Measurements from ENCODE around the gene TXN2.

TXN2 gene

GRCh38 chr22:36491155-36491554 lies 9.7 kb upstream of the TXN2 start:
- Histone ChIP-seq H3K27ac (ENCODE audit: low read depth, low read length) (no peak overlapping the region), H3K27me3 (ENCODE audit: control insufficient read depth in 5 of 5, insufficient read depth in 4 of 5, low read length in 5 of 5) (no peaks in the 10 kb centered on the region), H3K9me3 (ENCODE audit: control insufficient read depth in 5 of 5, low read length in 5 of 5) (no peaks in the 10 kb centered on the region), H3K9ac (ENCODE audit: low read length in 5 of 5) (no peak overlapping the region), H3K4me1 (ENCODE audit: control insufficient read depth in 5 of 5, insufficient read depth in 5 of 5, low read length in 5 of 5) (peaks cover 0 to 26% (median 10%) of the 10 kb centered on the region in 5 donors), H3K36me3 (ENCODE audit: control insufficient read depth in 5 of 5, insufficient read depth in 5 of 5, low read length in 5 of 5) (peaks cover 0 to 41% (median 35%) of the 10 kb centered on the region in 5 donors), H3K4me3 (ENCODE audit: low read depth in 1 of 5, low read length in 5 of 5) (no peak overlapping the region)

GRCh38 chr22:36486619-36487384 lies 5.4 kb upstream of the TXN2 start:
- Histone ChIP-seq H3K4me1 (ENCODE audit: control insufficient read depth in 5 of 5, insufficient read depth in 5 of 5, low read length in 5 of 5) (peaks cover under 1 to 8% (median 6%) of the 10 kb centered on the region in 5 donors), H3K9ac (ENCODE audit: low read length in 5 of 5) (no peak overlapping the region), H3K27me3 (ENCODE audit: control insufficient read depth in 5 of 5, insufficient read depth in 4 of 5, low read length in 5 of 5) (no peaks in the 10 kb centered on the region), H3K9me3 (ENCODE audit: control insufficient read depth in 5 of 5, low read length in 5 of 5) (no peaks in the 10 kb centered on the region), H3K4me3 (ENCODE audit: low read depth in 1 of 5, low read length in 5 of 5) (no peak overlapping the region), H3K27ac (ENCODE audit: low read depth, low read length) (no peak overlapping the region), H3K36me3 (ENCODE audit: control insufficient read depth in 5 of 5, insufficient read depth in 5 of 5, low read length in 5 of 5) (peaks cover 0 to 25% (median 19%) of the 10 kb centered on the region in 5 donors)

- H3K4me3 ChIP-seq (ENCODE audit: low read depth in 1 of 5, low read length in 5 of 5), result peak overlapping the region; percentile 76 to 96 (median 90)
- H3K4me1 ChIP-seq (ENCODE audit: control insufficient read depth in 5 of 5, insufficient read depth in 5 of 5, low read length in 5 of 5), result peaks cover 5 to 21% (median 17%) of the 10 kb centered on the region in 5 donors
- peaks cover under 1 to 31% (median 26%) of the 10 kb centered on the region in 5 donors for H3K36me3 ChIP-seq (ENCODE audit: control insufficient read depth in 5 of 5, insufficient read depth in 5 of 5, low read length in 5 of 5)
- no peaks in the 10 kb centered on the region for H3K9me3 ChIP-seq (ENCODE audit: control insufficient read depth in 5 of 5, low read length in 5 of 5)
- H3K9ac ChIP-seq (ENCODE audit: low read length in 5 of 5), result peak overlapping the region; percentile 40 to 95 (median 78)
- peak overlapping the region; percentile 93 for H3K27ac ChIP-seq (ENCODE audit: low read depth, low read length)
- no peaks in the 10 kb centered on the region for H3K27me3 ChIP-seq (ENCODE audit: control insufficient read depth in 5 of 5, insufficient read depth in 4 of 5, low read length in 5 of 5)
Observed at GRCh38 chr22:36480941-36481392, 473 bp downstream of the TXN2 start.

- peaks cover 5 to 21% (median 17%) of the 10 kb centered on the region in 5 donors for H3K4me1 ChIP-seq (ENCODE audit: control insufficient read depth in 5 of 5, insufficient read depth in 5 of 5, low read length in 5 of 5)
- no peak overlapping the region for H3K4me3 ChIP-seq (ENCODE audit: low read depth in 1 of 5, low read length in 5 of 5)
- H3K27me3 ChIP-seq (ENCODE audit: control insufficient read depth in 5 of 5, insufficient read depth in 4 of 5, low read length in 5 of 5), result no peaks in the 10 kb centered on the region
- H3K9me3 ChIP-seq (ENCODE audit: control insufficient read depth in 5 of 5, low read length in 5 of 5), result no peaks in the 10 kb centered on the region
- no peak overlapping the region for H3K27ac ChIP-seq (ENCODE audit: low read depth, low read length)
- H3K36me3 ChIP-seq (ENCODE audit: control insufficient read depth in 5 of 5, insufficient read depth in 5 of 5, low read length in 5 of 5), result peaks cover 3 to 51% (median 45%) of the 10 kb centered on the region in 5 donors
- H3K9ac ChIP-seq (ENCODE audit: low read length in 5 of 5), result no peak overlapping the region
Observed at GRCh38 chr22:36478966-36479365, 2.5 kb downstream of the TXN2 start.

- Histone ChIP-seq H3K9ac (ENCODE audit: low read length in 5 of 5) (no peak overlapping the region), H3K36me3 (ENCODE audit: control insufficient read depth in 5 of 5, insufficient read depth in 5 of 5, low read length in 5 of 5) (peaks cover 3 to 81% (median 66%) of the 10 kb centered on the region in 5 donors), H3K4me3 (ENCODE audit: low read depth in 1 of 5, low read length in 5 of 5) (no peak overlapping the region), H3K27me3 (ENCODE audit: control insufficient read depth in 5 of 5, insufficient read depth in 4 of 5, low read length in 5 of 5) (no peaks in the 10 kb centered on the region), H3K27ac (ENCODE audit: low read depth, low read length) (no peak overlapping the region), H3K9me3 (ENCODE audit: control insufficient read depth in 5 of 5, low read length in 5 of 5) (no peaks in the 10 kb centered on the region), H3K4me1 (ENCODE audit: control insufficient read depth in 5 of 5, insufficient read depth in 5 of 5, low read length in 5 of 5) (peaks cover 2 to 12% (median 8%) of the 10 kb centered on the region in 5 donors)
Observed at GRCh38 chr22:36475341-36475740, 6.1 kb downstream of the TXN2 start.

GRCh38 chr22:36472689-36473088 lies 8.8 kb downstream of the TXN2 start:
- H3K9ac ChIP-seq (ENCODE audit: low read length in 5 of 5), result no peak overlapping the region
- H3K9me3 ChIP-seq (ENCODE audit: control insufficient read depth in 5 of 5, low read length in 5 of 5), result no peaks in the 10 kb centered on the region
- H3K36me3 ChIP-seq (ENCODE audit: control insufficient read depth in 5 of 5, insufficient read depth in 5 of 5, low read length in 5 of 5), result peaks cover 3 to 72% (median 61%) of the 10 kb centered on the region in 5 donors
- H3K4me3 ChIP-seq (ENCODE audit: low read depth in 1 of 5, low read length in 5 of 5), result no peak overlapping the region
- peaks cover 1 to 27% (median 17%) of the 10 kb centered on the region in 5 donors for H3K4me1 ChIP-seq (ENCODE audit: control insufficient read depth in 5 of 5, insufficient read depth in 5 of 5, low read length in 5 of 5)
- no peaks in the 10 kb centered on the region for H3K27me3 ChIP-seq (ENCODE audit: control insufficient read depth in 5 of 5, insufficient read depth in 4 of 5, low read length in 5 of 5)
- no peak overlapping the region for H3K27ac ChIP-seq (ENCODE audit: low read depth, low read length)

- Histone ChIP-seq H3K27ac (ENCODE audit: low read depth, low read length) (no peak overlapping the region), H3K9ac (ENCODE audit: low read length in 5 of 5) (no peak overlapping the region), H3K27me3 (ENCODE audit: control insufficient read depth in 5 of 5, insufficient read depth in 4 of 5, low read length in 5 of 5) (no peaks in the 10 kb centered on the region), H3K36me3 (ENCODE audit: control insufficient read depth in 5 of 5, insufficient read depth in 5 of 5, low read length in 5 of 5) (peaks cover 3 to 73% (median 65%) of the 10 kb centered on the region in 5 donors), H3K9me3 (ENCODE audit: control insufficient read depth in 5 of 5, low read length in 5 of 5) (no peaks in the 10 kb centered on the region), H3K4me1 (ENCODE audit: control insufficient read depth in 5 of 5, insufficient read depth in 5 of 5, low read length in 5 of 5) (peaks cover 1 to 40% (median 25%) of the 10 kb centered on the region in 5 donors), H3K4me3 (ENCODE audit: low read depth in 1 of 5, low read length in 5 of 5) (no peak overlapping the region)
Observed at GRCh38 chr22:36471341-36471821, 10.1 kb downstream of the TXN2 start.

- H3K36me3 ChIP-seq (ENCODE audit: control insufficient read depth in 5 of 5, insufficient read depth in 5 of 5, low read length in 5 of 5), result peaks cover 2 to 71% (median 63%) of the 10 kb centered on the region in 5 donors
- H3K27me3 ChIP-seq (ENCODE audit: control insufficient read depth in 5 of 5, insufficient read depth in 4 of 5, low read length in 5 of 5), result no peaks in the 10 kb centered on the region
- no peak overlapping the region for H3K9ac ChIP-seq (ENCODE audit: low read length in 5 of 5)
- H3K4me1 ChIP-seq (ENCODE audit: control insufficient read depth in 5 of 5, insufficient read depth in 5 of 5, low read length in 5 of 5), result peaks cover 1 to 44% (median 29%) of the 10 kb centered on the region in 5 donors
- H3K9me3 ChIP-seq (ENCODE audit: control insufficient read depth in 5 of 5, low read length in 5 of 5), result no peaks in the 10 kb centered on the region
- H3K4me3 ChIP-seq (ENCODE audit: low read depth in 1 of 5, low read length in 5 of 5), result no peak overlapping the region
- no peak overlapping the region for H3K27ac ChIP-seq (ENCODE audit: low read depth, low read length)
Observed at GRCh38 chr22:36470994-36471331, 10.5 kb downstream of the TXN2 start.

- Histone ChIP-seq H3K4me3 (ENCODE audit: low read depth in 1 of 5, low read length in 5 of 5) (no peak overlapping the region), H3K36me3 (ENCODE audit: control insufficient read depth in 5 of 5, insufficient read depth in 5 of 5, low read length in 5 of 5) (peaks cover 0 to 65% (median 60%) of the 10 kb centered on the region in 5 donors), H3K27ac (ENCODE audit: low read depth, low read length) (no peak overlapping the region), H3K4me1 (ENCODE audit: control insufficient read depth in 5 of 5, insufficient read depth in 5 of 5, low read length in 5 of 5) (peaks cover 5 to 50% (median 35%) of the 10 kb centered on the region in 5 donors), H3K9me3 (ENCODE audit: control insufficient read depth in 5 of 5, low read length in 5 of 5) (no peaks in the 10 kb centered on the region), H3K27me3 (ENCODE audit: control insufficient read depth in 5 of 5, insufficient read depth in 4 of 5, low read length in 5 of 5) (no peaks in the 10 kb centered on the region), H3K9ac (ENCODE audit: low read length in 5 of 5) (no peak overlapping the region)
Observed at GRCh38 chr22:36470162-36470993, 11.1 kb downstream of the TXN2 start.
